PC-3 (cell line): ENCODE results near the gene HS3ST4. TPM values are rescaled to one million over a fixed set of nuclear protein-coding genes. Genes with fewer than 3 reads are reported as not detected.

ENCODE experiments used
- ATAC-seq: fragments of 200-7000 bp; cut with Tn5 transposase; 2 replicates; pipeline ENCODE4 v1.9.1; 2020; ENCODE audit warnings: mild to moderate bottlenecking, moderate library complexity
- BruUV-seq: library from RNA; stranded (reverse); fragments of 400-500 nt; replicated peaks from 2 replicates; lab custom pipeline; 2021; lab: Mats Ljungman, UMichigan
- CTCF ChIA-PET: fragments of 300-600 bp; sonication (Branson Sonifier 250); formaldehyde crosslinking; loops from one replicate; lab custom pipeline; 2022; ENCODE audit warnings: antibody characterized with exemption; lab: Charles Lee
- POLR2A ChIA-PET: fragments of 300-600 bp; sonication (Branson Sonifier 250); formaldehyde crosslinking; loops from one replicate; lab custom pipeline; 2022; ENCODE audit warnings: antibody characterized with exemption; ENCODE audit not compliant: unreplicated experiment; lab: Charles Lee
- DNase-seq: peaks from one replicate; pipeline ENCODE4 v3.0.0-alpha.2; 2015
- H2AFZ ChIP-seq: fragments of 300-600 bp; sonication (generic); 2 replicates; pipeline ENCODE4 v1.6.0; 2016; ENCODE audit warnings: antibody characterized with exemption, low read length
- H3F3A ChIP-seq: fragments of 300-600 bp; sonication (generic); one replicate; pipeline ENCODE4 v1.6.0; 2017; ENCODE audit warnings: antibody characterized with exemption, low read length, control low read depth, mild to moderate bottlenecking; ENCODE audit not compliant: unreplicated experiment
- H3K27ac ChIP-seq: fragments of 300-600 bp; sonication (generic); 2 replicates; pipeline ENCODE4 v1.5.1; 2016; ENCODE audit warnings: mild to moderate bottlenecking, low read length
- H3K27me3 ChIP-seq: fragments of 300-600 bp; sonication (generic); 2 replicates; pipeline ENCODE4 v1.6.1; 2016; ENCODE audit warnings: low read length, mixed read lengths
- H3K36me3 ChIP-seq: fragments of 300-600 bp; sonication (generic); 2 replicates; pipeline ENCODE4 v1.6.1; 2016; ENCODE audit warnings: low read depth, mixed run types, low read length, mixed read lengths
- H3K4me1 ChIP-seq: fragments of 300-600 bp; sonication (generic); 2 replicates; pipeline ENCODE4 v1.5.1; 2016; ENCODE audit warnings: low read length; ENCODE audit not compliant: insufficient read depth
- H3K4me2 ChIP-seq: fragments of 300-600 bp; sonication (generic); 2 replicates; pipeline ENCODE4 v1.6.0; 2016; ENCODE audit warnings: low read length
- H3K4me3 ChIP-seq: fragments of 300-600 bp; sonication (generic); 2 replicates; pipeline ENCODE4 v1.5.1; 2016; ENCODE audit warnings: mild to moderate bottlenecking, low read length, mixed read lengths
- H3K79me2 ChIP-seq: fragments of 300-600 bp; sonication (generic); 2 replicates; pipeline ENCODE4 v1.6.1; 2017; ENCODE audit warnings: low read length, mixed read lengths
- H3K9ac ChIP-seq: fragments of 300-600 bp; sonication (generic); 2 replicates; pipeline ENCODE4 v1.6.0; 2016; ENCODE audit warnings: mild to moderate bottlenecking, low read length
- H3K9me2 ChIP-seq: fragments of 300-600 bp; sonication (generic); replicated peaks from 2 replicates; pipeline ENCODE4 v1.6.1; 2016; ENCODE audit warnings: mixed run types, low read length, mixed read lengths
- H3K9me3 ChIP-seq: fragments of 300-600 bp; sonication (generic); 2 replicates; pipeline ENCODE4 v1.6.1; 2016; ENCODE audit warnings: low read length, mixed read lengths
- H4K20me1 ChIP-seq: fragments of 300-600 bp; sonication (generic); 2 replicates; pipeline ENCODE4 v1.6.1; 2016; ENCODE audit warnings: low read length, mixed read lengths
- CTCF ChIP-seq: fragments of 300-600 bp; sonication (generic); conservative IDR thresholded peaks from 2 replicates; pipeline ENCODE4 v1.5.1; 2017; ENCODE audit warnings: antibody characterized with exemption, low read depth, mild to moderate bottlenecking, low read length
- EZH2 ChIP-seq: fragments of 300-600 bp; sonication (generic); IDR thresholded peaks from one replicate; pipeline ENCODE4 v1.6.1; 2017; ENCODE audit warnings: antibody characterized with exemption, mild to moderate bottlenecking, low read length; ENCODE audit not compliant: unreplicated experiment
- EZH2phosphoT487 ChIP-seq: fragments of 300-600 bp; sonication (generic); IDR thresholded peaks from 2 replicates; pipeline ENCODE4 v1.6.1; 2018; ENCODE audit warnings: mild to moderate bottlenecking, antibody characterized with exemption, low read length, borderline replicate concordance
- intact Hi-C: fragments of 100-400 bp; cut with micrococcal nuclease; formaldehyde crosslinking; loops from 2 replicates; pipeline ENCODE4 v1.9.0; 2023
- total RNA-seq: library from RNA; depleted of rRNA; stranded (reverse); fragments of >200 nt; gene quantifications from 2 replicates; pipeline ENCODE4 v1.2.3, GENCODE V29; 2014

HS3ST4 gene
- total RNA-seq, 1 experiment from 2014 or later, result not detected

DNA sequence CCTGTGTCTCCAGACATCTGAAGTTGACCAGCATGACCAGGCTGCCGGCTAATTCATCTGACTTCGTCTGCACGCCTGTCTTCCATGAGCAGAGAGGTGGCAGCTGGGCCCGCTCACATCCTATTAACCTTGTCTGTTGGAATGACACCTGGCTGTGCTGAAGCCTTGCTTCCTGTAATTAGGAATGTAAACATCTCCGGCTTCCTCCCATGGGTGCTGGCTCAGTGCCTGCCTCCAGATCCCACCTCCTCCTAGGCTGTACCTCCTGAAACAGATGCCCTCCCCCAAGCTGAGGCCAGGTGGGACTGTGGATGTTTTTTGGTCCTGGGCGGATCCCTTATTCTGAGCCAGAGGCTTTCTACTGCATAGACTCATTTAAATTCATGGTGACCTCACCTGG lies 296.3 kb downstream of the HS3ST4 start:
- no TSS peak for BruUV-seq
- POLR2A ChIA-PET, result no interaction called here

GRCh38 chr16:25988882-25989281 lies 297.1 kb downstream of the HS3ST4 start:
- Histone ChIP-seq H3K9me3 (no peaks in the 10 kb centered on the region), H3K79me2 (no peaks in the 10 kb centered on the region), H4K20me1 (no peaks in the 10 kb centered on the region), H2AFZ (no peak overlapping the region), H3K36me3 (no peaks in the 10 kb centered on the region), H3K4me2 (no peak overlapping the region), H3K4me3 (no peak overlapping the region), H3K27ac (no peak overlapping the region), H3K27me3 (no peaks in the 10 kb centered on the region), H3F3A (no peaks in the 10 kb centered on the region), H3K9ac (no peak overlapping the region), H3K4me1 (no peaks in the 10 kb centered on the region), H3K9me2 (no peaks in the 10 kb centered on the region)
- ChIA-PET POLR2A (no interaction called here), CTCF (no interaction called here)
- no peak for TF ChIP-seq EZH2
- no peak for TF ChIP-seq CTCF
- TF ChIP-seq EZH2phosphoT487, result no peak
- ATAC-seq (no peak), DNase-seq (no peak)
- intact Hi-C loops, result no loop called here
- no TSS peak for BruUV-seq

More for the DNA sequence above, 296.3 kb downstream of the HS3ST4 start:
- no peak for TF ChIP-seq EZH2
- no peak for TF ChIP-seq CTCF
- TF ChIP-seq EZH2phosphoT487, result no peak
- H4K20me1 ChIP-seq, result no peaks in the 10 kb centered on the region
- H3K27me3 ChIP-seq, result no peaks in the 10 kb centered on the region
- no peak for DNase-seq
- no peaks in the 10 kb centered on the region for H3K79me2 ChIP-seq
- ATAC-seq, result no peak
- no peak overlapping the region for H3K9ac ChIP-seq
- H3K4me3 ChIP-seq, result no peak overlapping the region
- CTCF ChIA-PET, result no interaction called here
- no peaks in the 10 kb centered on the region for H3K9me2 ChIP-seq
- no peaks in the 10 kb centered on the region for H3F3A ChIP-seq
- no peaks in the 10 kb centered on the region for H3K36me3 ChIP-seq
- no peak overlapping the region for H2AFZ ChIP-seq
- no peak overlapping the region for H3K4me2 ChIP-seq
- intact Hi-C loops, result no loop called here
- H3K4me1 ChIP-seq, result no peaks in the 10 kb centered on the region
- H3K27ac ChIP-seq, result no peak overlapping the region
- no peaks in the 10 kb centered on the region for H3K9me3 ChIP-seq

- Histone ChIP-seq H3K27me3 (no peaks in the 10 kb centered on the region), H3K4me2 (no peak overlapping the region), H2AFZ (no peak overlapping the region), H3K27ac (no peak overlapping the region), H3F3A (no peaks in the 10 kb centered on the region), H3K9me3 (no peaks in the 10 kb centered on the region), H3K9me2 (no peaks in the 10 kb centered on the region), H3K9ac (no peak overlapping the region), H4K20me1 (no peaks in the 10 kb centered on the region), H3K4me3 (no peak overlapping the region), H3K79me2 (no peaks in the 10 kb centered on the region), H3K36me3 (no peaks in the 10 kb centered on the region), H3K4me1 (no peaks in the 10 kb centered on the region)
- DNase-seq (no peak), ATAC-seq (no peak)
- ChIA-PET POLR2A (no interaction called here), CTCF (no interaction called here)
- intact Hi-C loops, result no loop called here
- no TSS peak for BruUV-seq
- TF ChIP-seq CTCF (no peak), EZH2 (no peak), EZH2phosphoT487 (no peak)
These were observed 304.3 kb downstream of the HS3ST4 start for GRCh38 chr16:25996052-25996451.
